ENCODE data around the gene FCER1A.

DNA sequence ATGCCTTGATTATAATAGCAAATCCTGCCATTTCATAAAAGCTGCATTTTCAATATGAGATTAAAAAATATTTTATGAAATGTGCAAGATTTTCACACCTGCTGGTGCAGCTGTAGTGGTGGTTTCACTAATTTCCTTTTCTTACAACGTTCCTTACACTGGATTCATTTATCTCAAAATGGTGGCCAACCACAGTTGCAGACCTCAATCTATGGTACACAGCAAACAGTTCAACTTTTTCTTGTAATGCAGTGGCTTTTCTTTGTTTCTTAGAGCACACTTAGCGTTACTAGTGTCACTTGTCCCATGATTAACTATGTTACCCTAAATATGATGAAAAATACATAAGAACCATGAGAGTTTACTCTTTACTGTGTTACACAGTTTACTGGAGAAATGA is 32.7 kb downstream of the FCER1A start:
- TF ChIP-seq, protein P1, sequence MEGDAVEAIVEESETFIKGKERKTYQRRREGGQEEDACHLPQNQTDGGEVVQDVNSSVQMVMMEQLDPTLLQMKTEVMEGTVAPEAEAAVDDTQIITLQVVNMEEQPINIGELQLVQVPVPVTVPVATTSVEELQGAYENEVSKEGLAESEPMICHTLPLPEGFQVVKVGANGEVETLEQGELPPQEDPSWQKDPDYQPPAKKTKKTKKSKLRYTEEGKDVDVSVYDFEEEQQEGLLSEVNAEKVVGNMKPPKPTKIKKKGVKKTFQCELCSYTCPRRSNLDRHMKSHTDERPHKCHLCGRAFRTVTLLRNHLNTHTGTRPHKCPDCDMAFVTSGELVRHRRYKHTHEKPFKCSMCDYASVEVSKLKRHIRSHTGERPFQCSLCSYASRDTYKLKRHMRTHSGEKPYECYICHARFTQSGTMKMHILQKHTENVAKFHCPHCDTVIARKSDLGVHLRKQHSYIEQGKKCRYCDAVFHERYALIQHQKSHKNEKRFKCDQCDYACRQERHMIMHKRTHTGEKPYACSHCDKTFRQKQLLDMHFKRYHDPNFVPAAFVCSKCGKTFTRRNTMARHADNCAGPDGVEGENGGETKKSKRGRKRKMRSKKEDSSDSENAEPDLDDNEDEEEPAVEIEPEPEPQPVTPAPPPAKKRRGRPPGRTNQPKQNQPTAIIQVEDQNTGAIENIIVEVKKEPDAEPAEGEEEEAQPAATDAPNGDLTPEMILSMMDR (IDR thresholded peaks at IDR 0.05 in 2 of 3, conservative IDR thresholded peaks at IDR 0.05 in 1 of 3; ENCODE audit: control insufficient read depth in 2 of 3, extremely low read depth in 1 of 3, insufficient read depth in 1 of 3, low read depth in 3 of 3, low read length in 3 of 3) = no peak
- no peak for TF ChIP-seq CHD1 (IDR thresholded peaks at IDR 0.05; ENCODE audit: low read depth, low read length)
- TF ChIP-seq PAX8 (IDR thresholded peaks at IDR 0.05) = no peak
- no peak for TF ChIP-seq BRCA1 (IDR thresholded peaks at IDR 0.05; ENCODE audit: low read depth, low read length)
- no peak for TF ChIP-seq EZH2 (IDR thresholded peaks at IDR 0.05; ENCODE audit: borderline replicate concordance, control insufficient read depth, low read depth, low read length)
- TF ChIP-seq, protein P2, sequence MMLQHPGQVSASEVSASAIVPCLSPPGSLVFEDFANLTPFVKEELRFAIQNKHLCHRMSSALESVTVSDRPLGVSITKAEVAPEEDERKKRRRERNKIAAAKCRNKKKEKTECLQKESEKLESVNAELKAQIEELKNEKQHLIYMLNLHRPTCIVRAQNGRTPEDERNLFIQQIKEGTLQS (IDR thresholded peaks at IDR 0.05; ENCODE audit: borderline replicate concordance, extremely low read depth, low read depth, low read length) = no peak
- TF ChIP-seq, protein P3, sequence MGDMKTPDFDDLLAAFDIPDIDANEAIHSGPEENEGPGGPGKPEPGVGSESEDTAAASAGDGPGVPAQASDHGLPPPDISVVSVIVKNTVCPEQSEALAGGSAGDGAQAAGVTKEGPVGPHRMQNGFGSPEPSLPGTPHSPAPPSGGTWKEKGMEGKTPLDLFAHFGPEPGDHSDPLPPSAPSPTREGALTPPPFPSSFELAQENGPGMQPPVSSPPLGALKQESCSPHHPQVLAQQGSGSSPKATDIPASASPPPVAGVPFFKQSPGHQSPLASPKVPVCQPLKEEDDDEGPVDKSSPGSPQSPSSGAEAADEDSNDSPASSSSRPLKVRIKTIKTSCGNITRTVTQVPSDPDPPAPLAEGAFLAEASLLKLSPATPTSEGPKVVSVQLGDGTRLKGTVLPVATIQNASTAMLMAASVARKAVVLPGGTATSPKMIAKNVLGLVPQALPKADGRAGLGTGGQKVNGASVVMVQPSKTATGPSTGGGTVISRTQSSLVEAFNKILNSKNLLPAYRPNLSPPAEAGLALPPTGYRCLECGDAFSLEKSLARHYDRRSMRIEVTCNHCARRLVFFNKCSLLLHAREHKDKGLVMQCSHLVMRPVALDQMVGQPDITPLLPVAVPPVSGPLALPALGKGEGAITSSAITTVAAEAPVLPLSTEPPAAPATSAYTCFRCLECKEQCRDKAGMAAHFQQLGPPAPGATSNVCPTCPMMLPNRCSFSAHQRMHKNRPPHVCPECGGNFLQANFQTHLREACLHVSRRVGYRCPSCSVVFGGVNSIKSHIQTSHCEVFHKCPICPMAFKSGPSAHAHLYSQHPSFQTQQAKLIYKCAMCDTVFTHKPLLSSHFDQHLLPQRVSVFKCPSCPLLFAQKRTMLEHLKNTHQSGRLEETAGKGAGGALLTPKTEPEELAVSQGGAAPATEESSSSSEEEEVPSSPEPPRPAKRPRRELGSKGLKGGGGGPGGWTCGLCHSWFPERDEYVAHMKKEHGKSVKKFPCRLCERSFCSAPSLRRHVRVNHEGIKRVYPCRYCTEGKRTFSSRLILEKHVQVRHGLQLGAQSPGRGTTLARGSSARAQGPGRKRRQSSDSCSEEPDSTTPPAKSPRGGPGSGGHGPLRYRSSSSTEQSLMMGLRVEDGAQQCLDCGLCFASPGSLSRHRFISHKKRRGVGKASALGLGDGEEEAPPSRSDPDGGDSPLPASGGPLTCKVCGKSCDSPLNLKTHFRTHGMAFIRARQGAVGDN (IDR thresholded peaks at IDR 0.05) = no peak
- TF ChIP-seq ZZZ3 (IDR thresholded peaks at IDR 0.05; ENCODE audit: control insufficient read depth, insufficient read length, low read depth) = no peak
- no peak for TF ChIP-seq NR2C2 (IDR thresholded peaks at IDR 0.05; ENCODE audit: borderline replicate concordance, control insufficient read depth, insufficient read length, low read depth)
- TF ChIP-seq, protein P4, sequence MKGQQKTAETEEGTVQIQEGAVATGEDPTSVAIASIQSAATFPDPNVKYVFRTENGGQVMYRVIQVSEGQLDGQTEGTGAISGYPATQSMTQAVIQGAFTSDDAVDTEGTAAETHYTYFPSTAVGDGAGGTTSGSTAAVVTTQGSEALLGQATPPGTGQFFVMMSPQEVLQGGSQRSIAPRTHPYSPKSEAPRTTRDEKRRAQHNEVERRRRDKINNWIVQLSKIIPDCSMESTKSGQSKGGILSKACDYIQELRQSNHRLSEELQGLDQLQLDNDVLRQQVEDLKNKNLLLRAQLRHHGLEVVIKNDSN (IDR thresholded peaks at IDR 0.05; ENCODE audit: borderline replicate concordance, extremely low read length, insufficient read depth, low read depth, low read length) = no peak
- no peak for TF ChIP-seq KAT2A (conservative IDR thresholded peaks at IDR 0.05; ENCODE audit: control insufficient read depth, low read depth, low read length)
- no peak for TF ChIP-seq POLR2A (IDR thresholded peaks at IDR 0.05; ENCODE audit: low read depth, low read length)
- TF ChIP-seq ZNF274 (IDR thresholded peaks at IDR 0.05; ENCODE audit: insufficient read depth, insufficient read length) = no peak
- TF ChIP-seq BCL11A (IDR thresholded peaks at IDR 0.05; ENCODE audit: low read depth, low read length) = no peak
